ENCODE measurements around the gene ACSL3. TPM values are rescaled to one million over a fixed set of nuclear protein-coding genes. Genes with fewer than 3 reads are reported as not detected.

The ACSL3 gene
- polyA plus RNA-seq, 1 donor from 2014 or later, result 119 TPM

DNA sequence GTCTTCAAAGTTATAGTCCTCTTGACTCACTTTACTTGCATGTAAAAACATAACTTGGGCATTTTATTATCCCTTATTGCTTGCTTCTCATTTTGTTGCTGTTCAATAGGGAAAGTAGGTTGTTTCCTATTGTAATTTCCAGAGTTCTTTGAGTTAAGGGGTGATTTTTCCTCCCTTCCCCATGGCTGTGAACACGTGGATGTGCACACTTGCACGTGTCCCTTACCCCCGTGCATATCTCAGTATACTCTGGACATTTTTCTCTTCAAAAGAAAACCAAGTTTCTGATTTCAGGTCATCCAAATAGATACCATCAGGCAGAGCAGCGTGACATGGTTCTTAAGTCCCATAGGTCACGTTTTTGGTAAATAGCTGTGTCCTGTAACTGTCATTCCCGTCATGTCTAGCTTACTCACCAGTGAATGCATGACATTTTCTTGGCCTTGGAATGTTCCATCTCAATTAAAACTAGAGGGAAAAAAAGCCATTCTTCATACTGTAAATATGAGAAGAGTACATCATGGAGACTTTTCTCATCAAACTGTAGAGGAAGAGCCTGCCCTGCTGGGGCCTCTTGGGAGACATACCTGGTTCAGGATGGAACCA, 107.8 kb downstream of the ACSL3 start:
- Histone ChIP-seq H3K9me3 (ENCODE audit: low read length) (no peaks in the 10 kb centered on the region), H4K20me1 (ENCODE audit: insufficient read depth) (no peaks in the 10 kb centered on the region), H3K27me3 (ENCODE audit: insufficient read depth, low read depth, low read length) (no peaks in the 10 kb centered on the region), H3K36me3 (ENCODE audit: insufficient read depth, low read length) (no peaks in the 10 kb centered on the region), H3K27ac (ENCODE audit: low read length) (no peak overlapping the region), H2AFZ (ENCODE audit: low read depth, low read length) (no peak overlapping the region), H3K9me2 (ENCODE audit: insufficient read depth, low read length) (no peaks in the 10 kb centered on the region), H3K4me2 (ENCODE audit: low read length) (no peak overlapping the region), H3K9ac (ENCODE audit: low read length) (no peak overlapping the region), H3K4me3 (ENCODE audit: low read length) (no peak overlapping the region), H3K79me2 (replicated peaks; ENCODE audit: insufficient read depth, low read length) (no peaks in the 10 kb centered on the region), H3F3A (ENCODE audit: insufficient read depth, low read length, poor library complexity, severe bottlenecking) (no peaks in the 10 kb centered on the region)
- TF ChIP-seq MXI1 (conservative IDR thresholded peaks at IDR 0.05; ENCODE audit: poor library complexity, severe bottlenecking) (no peak), EP300 (conservative IDR thresholded peaks at IDR 0.05; ENCODE audit: poor library complexity, severe bottlenecking) (no peak), TAF1 (IDR thresholded peaks at IDR 0.05; ENCODE audit: low read depth) (no peak), SMC3 (conservative IDR thresholded peaks at IDR 0.05; ENCODE audit: poor library complexity) (no peak), POLR2AphosphoS5 (IDR thresholded peaks at IDR 0.05) (no peak), EZH2 (IDR thresholded peaks at IDR 0.05; ENCODE audit: borderline replicate concordance, insufficient read depth, low read length, poor library complexity, severe bottlenecking) (no peak), CTCF (IDR thresholded peaks at IDR 0.05; ENCODE audit: poor library complexity, severe bottlenecking) (no peak)
- TF ChIP-seq, protein P1, sequence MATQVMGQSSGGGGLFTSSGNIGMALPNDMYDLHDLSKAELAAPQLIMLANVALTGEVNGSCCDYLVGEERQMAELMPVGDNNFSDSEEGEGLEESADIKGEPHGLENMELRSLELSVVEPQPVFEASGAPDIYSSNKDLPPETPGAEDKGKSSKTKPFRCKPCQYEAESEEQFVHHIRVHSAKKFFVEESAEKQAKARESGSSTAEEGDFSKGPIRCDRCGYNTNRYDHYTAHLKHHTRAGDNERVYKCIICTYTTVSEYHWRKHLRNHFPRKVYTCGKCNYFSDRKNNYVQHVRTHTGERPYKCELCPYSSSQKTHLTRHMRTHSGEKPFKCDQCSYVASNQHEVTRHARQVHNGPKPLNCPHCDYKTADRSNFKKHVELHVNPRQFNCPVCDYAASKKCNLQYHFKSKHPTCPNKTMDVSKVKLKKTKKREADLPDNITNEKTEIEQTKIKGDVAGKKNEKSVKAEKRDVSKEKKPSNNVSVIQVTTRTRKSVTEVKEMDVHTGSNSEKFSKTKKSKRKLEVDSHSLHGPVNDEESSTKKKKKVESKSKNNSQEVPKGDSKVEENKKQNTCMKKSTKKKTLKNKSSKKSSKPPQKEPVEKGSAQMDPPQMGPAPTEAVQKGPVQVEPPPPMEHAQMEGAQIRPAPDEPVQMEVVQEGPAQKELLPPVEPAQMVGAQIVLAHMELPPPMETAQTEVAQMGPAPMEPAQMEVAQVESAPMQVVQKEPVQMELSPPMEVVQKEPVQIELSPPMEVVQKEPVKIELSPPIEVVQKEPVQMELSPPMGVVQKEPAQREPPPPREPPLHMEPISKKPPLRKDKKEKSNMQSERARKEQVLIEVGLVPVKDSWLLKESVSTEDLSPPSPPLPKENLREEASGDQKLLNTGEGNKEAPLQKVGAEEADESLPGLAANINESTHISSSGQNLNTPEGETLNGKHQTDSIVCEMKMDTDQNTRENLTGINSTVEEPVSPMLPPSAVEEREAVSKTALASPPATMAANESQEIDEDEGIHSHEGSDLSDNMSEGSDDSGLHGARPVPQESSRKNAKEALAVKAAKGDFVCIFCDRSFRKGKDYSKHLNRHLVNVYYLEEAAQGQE (IDR thresholded peaks at IDR 0.05; ENCODE audit: borderline replicate concordance), result no peak

GRCh38 chr2:222969491-222969890, 108.7 kb downstream of the ACSL3 start:
- Histone ChIP-seq H3F3A (ENCODE audit: insufficient read depth, low read length, poor library complexity, severe bottlenecking) (no peaks in the 10 kb centered on the region), H3K4me2 (ENCODE audit: low read length) (no peak overlapping the region), H2AFZ (ENCODE audit: low read depth, low read length) (no peak overlapping the region), H3K9ac (ENCODE audit: low read length) (no peak overlapping the region), H3K4me3 (ENCODE audit: low read length) (no peak overlapping the region), H3K27ac (ENCODE audit: low read length) (no peak overlapping the region), H3K79me2 (replicated peaks; ENCODE audit: insufficient read depth, low read length) (no peaks in the 10 kb centered on the region), H3K36me3 (ENCODE audit: insufficient read depth, low read length) (no peaks in the 10 kb centered on the region), H3K9me3 (ENCODE audit: low read length) (no peaks in the 10 kb centered on the region), H3K9me2 (ENCODE audit: insufficient read depth, low read length) (no peaks in the 10 kb centered on the region), H4K20me1 (ENCODE audit: insufficient read depth) (no peaks in the 10 kb centered on the region), H3K27me3 (ENCODE audit: insufficient read depth, low read depth, low read length) (no peaks in the 10 kb centered on the region)
- TF ChIP-seq, protein P1 (IDR thresholded peaks at IDR 0.05; ENCODE audit: borderline replicate concordance), result no peak
- TF ChIP-seq MXI1 (conservative IDR thresholded peaks at IDR 0.05; ENCODE audit: poor library complexity, severe bottlenecking), result no peak
- TF ChIP-seq TAF1 (IDR thresholded peaks at IDR 0.05; ENCODE audit: low read depth), result no peak
- TF ChIP-seq EZH2 (IDR thresholded peaks at IDR 0.05; ENCODE audit: borderline replicate concordance, insufficient read depth, low read length, poor library complexity, severe bottlenecking), result no peak
- no peak for TF ChIP-seq CTCF (IDR thresholded peaks at IDR 0.05; ENCODE audit: poor library complexity, severe bottlenecking)

Measured in neural cell (in vitro differentiated cells).